HEK293 (cell line): ENCODE results near the gene LHFPL6.

Experiments used
- ZNF76 ChIP-seq: fragments of 450-650 bp; formaldehyde crosslinking; IDR thresholded peaks from 2 replicates; pipeline ENCODE4; 2016; ENCODE audit warnings: low read depth, missing biosample characterization, missing genetic modification characterization, borderline replicate concordance
- TF ChIP-seq, protein P1 (sequence below): fragments of 450-650 bp; formaldehyde crosslinking; IDR thresholded peaks from 2 replicates; pipeline ENCODE4 v1.5.1; 2016; ENCODE audit warnings: missing biosample characterization, missing genetic modification characterization
- TF ChIP-seq, protein P2 (sequence below): fragments of 450-650 bp; formaldehyde crosslinking; IDR thresholded peaks from 2 replicates; pipeline ENCODE4 v1.5.1; 2016; ENCODE audit warnings: missing biosample characterization, missing genetic modification characterization, borderline replicate concordance
- TF ChIP-seq, protein P3 (sequence below): fragments of 450-650 bp; formaldehyde crosslinking; IDR thresholded peaks from 2 replicates; pipeline ENCODE4 v1.5.1; 2016; ENCODE audit warnings: missing biosample characterization, missing genetic modification characterization
- TF ChIP-seq, protein P4 (sequence below): fragments of 450-650 bp; formaldehyde crosslinking; IDR thresholded peaks from 2 replicates; pipeline ENCODE4 v1.5.1; 2016; ENCODE audit warnings: missing biosample characterization, missing genetic modification characterization
- TF ChIP-seq, protein P5 (sequence below): fragments of 450-650 bp; formaldehyde crosslinking; IDR thresholded peaks from 2 replicates; pipeline ENCODE4 v1.5.1; 2016; ENCODE audit warnings: missing biosample characterization, missing genetic modification characterization

DNA sequence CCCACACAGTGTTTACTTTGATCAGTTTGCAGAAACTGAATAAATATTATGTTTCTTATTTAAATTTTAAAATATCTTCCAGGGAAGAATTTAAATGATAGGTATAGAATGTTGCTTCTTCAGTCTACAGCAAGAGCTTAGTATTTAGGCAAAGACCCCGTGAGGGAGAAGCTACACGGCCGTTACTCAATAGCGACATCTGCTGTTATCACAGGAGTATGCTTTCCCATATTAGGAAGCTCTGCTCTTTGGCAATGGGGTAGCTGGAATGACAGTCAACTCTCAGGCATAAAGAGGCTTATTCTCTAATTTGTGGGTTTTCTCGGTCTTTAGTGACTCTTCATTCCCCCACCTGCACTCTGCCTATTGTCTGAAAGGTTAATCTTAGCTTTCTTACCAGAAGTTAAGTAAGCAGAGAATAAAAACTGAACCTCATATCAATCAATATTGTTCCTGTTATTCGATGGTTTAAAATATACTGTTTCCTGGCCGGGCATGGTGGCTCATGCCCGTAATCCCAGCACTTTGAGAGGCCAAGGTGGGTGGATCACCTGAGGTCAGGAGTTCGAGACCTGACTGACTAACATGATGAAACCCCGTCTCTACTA, 13.2 kb upstream of the LHFPL6 start:
- TF ChIP-seq, protein P1, sequence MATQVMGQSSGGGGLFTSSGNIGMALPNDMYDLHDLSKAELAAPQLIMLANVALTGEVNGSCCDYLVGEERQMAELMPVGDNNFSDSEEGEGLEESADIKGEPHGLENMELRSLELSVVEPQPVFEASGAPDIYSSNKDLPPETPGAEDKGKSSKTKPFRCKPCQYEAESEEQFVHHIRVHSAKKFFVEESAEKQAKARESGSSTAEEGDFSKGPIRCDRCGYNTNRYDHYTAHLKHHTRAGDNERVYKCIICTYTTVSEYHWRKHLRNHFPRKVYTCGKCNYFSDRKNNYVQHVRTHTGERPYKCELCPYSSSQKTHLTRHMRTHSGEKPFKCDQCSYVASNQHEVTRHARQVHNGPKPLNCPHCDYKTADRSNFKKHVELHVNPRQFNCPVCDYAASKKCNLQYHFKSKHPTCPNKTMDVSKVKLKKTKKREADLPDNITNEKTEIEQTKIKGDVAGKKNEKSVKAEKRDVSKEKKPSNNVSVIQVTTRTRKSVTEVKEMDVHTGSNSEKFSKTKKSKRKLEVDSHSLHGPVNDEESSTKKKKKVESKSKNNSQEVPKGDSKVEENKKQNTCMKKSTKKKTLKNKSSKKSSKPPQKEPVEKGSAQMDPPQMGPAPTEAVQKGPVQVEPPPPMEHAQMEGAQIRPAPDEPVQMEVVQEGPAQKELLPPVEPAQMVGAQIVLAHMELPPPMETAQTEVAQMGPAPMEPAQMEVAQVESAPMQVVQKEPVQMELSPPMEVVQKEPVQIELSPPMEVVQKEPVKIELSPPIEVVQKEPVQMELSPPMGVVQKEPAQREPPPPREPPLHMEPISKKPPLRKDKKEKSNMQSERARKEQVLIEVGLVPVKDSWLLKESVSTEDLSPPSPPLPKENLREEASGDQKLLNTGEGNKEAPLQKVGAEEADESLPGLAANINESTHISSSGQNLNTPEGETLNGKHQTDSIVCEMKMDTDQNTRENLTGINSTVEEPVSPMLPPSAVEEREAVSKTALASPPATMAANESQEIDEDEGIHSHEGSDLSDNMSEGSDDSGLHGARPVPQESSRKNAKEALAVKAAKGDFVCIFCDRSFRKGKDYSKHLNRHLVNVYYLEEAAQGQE (tag by site-specific recombination), result no peak
- TF ChIP-seq, protein P2, sequence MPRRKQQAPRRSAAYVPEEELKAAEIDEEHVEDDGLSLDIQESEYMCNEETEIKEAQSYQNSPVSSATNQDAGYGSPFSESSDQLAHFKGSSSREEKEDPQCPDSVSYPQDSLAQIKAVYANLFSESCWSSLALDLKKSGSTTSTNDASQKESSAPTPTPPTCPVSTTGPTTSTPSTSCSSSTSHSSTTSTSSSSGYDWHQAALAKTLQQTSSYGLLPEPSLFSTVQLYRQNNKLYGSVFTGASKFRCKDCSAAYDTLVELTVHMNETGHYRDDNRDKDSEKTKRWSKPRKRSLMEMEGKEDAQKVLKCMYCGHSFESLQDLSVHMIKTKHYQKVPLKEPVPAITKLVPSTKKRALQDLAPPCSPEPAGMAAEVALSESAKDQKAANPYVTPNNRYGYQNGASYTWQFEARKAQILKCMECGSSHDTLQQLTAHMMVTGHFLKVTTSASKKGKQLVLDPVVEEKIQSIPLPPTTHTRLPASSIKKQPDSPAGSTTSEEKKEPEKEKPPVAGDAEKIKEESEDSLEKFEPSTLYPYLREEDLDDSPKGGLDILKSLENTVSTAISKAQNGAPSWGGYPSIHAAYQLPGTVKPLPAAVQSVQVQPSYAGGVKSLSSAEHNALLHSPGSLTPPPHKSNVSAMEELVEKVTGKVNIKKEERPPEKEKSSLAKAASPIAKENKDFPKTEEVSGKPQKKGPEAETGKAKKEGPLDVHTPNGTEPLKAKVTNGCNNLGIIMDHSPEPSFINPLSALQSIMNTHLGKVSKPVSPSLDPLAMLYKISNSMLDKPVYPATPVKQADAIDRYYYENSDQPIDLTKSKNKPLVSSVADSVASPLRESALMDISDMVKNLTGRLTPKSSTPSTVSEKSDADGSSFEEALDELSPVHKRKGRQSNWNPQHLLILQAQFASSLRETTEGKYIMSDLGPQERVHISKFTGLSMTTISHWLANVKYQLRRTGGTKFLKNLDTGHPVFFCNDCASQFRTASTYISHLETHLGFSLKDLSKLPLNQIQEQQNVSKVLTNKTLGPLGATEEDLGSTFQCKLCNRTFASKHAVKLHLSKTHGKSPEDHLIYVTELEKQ (tag by site-specific recombination), result no peak
- no peak for TF ChIP-seq ZNF76 (tag by site-specific recombination)
- TF ChIP-seq, protein P3, sequence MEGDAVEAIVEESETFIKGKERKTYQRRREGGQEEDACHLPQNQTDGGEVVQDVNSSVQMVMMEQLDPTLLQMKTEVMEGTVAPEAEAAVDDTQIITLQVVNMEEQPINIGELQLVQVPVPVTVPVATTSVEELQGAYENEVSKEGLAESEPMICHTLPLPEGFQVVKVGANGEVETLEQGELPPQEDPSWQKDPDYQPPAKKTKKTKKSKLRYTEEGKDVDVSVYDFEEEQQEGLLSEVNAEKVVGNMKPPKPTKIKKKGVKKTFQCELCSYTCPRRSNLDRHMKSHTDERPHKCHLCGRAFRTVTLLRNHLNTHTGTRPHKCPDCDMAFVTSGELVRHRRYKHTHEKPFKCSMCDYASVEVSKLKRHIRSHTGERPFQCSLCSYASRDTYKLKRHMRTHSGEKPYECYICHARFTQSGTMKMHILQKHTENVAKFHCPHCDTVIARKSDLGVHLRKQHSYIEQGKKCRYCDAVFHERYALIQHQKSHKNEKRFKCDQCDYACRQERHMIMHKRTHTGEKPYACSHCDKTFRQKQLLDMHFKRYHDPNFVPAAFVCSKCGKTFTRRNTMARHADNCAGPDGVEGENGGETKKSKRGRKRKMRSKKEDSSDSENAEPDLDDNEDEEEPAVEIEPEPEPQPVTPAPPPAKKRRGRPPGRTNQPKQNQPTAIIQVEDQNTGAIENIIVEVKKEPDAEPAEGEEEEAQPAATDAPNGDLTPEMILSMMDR (tag by site-specific recombination), result no peak
- TF ChIP-seq, protein P4, sequence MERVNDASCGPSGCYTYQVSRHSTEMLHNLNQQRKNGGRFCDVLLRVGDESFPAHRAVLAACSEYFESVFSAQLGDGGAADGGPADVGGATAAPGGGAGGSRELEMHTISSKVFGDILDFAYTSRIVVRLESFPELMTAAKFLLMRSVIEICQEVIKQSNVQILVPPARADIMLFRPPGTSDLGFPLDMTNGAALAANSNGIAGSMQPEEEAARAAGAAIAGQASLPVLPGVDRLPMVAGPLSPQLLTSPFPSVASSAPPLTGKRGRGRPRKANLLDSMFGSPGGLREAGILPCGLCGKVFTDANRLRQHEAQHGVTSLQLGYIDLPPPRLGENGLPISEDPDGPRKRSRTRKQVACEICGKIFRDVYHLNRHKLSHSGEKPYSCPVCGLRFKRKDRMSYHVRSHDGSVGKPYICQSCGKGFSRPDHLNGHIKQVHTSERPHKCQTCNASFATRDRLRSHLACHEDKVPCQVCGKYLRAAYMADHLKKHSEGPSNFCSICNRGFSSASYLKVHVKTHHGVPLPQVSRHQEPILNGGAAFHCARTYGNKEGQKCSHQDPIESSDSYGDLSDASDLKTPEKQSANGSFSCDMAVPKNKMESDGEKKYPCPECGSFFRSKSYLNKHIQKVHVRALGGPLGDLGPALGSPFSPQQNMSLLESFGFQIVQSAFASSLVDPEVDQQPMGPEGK (tag by site-specific recombination), result no peak
- TF ChIP-seq, protein P5, sequence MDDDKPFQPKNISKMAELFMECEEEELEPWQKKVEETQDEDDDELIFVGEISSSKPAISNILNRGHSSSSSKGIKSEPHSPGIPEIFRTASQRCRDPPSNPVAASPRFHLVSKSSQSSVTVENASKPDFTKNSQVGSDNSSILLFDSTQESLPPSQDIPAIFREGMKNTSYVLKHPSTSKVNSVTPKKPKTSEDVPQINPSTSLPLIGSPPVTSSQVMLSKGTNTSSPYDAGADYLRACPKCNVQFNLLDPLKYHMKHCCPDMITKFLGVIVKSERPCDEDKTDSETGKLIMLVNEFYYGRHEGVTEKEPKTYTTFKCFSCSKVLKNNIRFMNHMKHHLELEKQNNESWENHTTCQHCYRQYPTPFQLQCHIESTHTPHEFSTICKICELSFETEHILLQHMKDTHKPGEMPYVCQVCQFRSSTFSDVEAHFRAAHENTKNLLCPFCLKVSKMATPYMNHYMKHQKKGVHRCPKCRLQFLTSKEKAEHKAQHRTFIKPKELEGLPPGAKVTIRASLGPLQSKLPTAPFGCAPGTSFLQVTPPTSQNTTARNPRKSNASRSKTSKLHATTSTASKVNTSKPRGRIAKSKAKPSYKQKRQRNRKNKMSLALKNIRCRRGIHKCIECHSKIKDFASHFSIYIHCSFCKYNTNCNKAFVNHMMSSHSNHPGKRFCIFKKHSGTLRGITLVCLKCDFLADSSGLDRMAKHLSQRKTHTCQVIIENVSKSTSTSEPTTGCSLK (tag by site-specific recombination), result no peak
